ENCODE measurements around the gene BST2. TPM values are rescaled to one million over a fixed set of nuclear protein-coding genes. Genes with fewer than 3 reads are reported as not detected.

BST2 gene
- total and polyA plus RNA-seq, 9 donors, result 4.7 to 9.3 (median 6.1) TPM

DNA sequence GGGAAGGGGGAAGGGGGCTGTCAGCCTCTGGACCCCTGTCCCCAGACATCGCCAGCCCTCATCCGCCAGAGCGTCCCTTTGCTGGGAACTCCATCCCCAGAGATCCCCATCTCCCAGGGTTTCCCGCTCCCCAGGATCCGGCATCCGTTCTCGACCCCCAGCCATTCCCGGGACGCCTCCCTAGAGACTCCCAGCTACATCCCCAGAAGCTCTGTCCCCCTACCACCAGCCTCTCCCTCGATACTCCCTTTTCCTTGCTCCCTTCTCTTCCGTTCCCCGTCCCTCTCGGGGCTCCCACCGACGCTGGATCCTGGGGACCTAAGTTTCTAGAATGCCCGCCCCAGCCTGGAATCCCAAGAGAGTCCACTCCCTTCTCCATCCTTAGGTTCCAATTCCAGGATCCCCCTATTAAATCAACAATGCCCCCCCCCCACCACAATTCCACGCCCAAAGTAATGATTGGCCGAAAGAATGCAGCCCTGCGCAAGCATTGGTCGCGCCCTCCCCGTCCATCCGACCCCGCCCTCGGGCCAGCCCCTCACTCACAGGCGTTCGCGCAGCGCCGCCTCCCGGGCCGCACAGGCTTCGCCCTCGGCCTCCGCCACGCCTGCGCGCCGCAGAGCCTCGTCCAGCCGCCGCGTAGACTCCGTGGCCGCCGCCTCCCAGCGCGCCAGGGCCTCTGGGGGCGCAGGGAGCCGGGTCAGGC is 14.6 kb downstream of the BST2 start:
- H3K9me3 ChIP-seq (replicated peaks; ENCODE audit: control insufficient read depth, low read depth, low read length), result no peaks in the 10 kb centered on the region
- whole genome bisulfite sequencing (ENCODE audit: insufficient coverage), result under 1% methylated on average over 50 of the region's 50 CpGs
- H3K27ac ChIP-seq (ENCODE audit: low read length), result peak overlapping the region; percentile 44
- peak overlapping the region; percentile 48 for H3K4me3 ChIP-seq (ENCODE audit: low read length)
- peaks cover 15% of the 10 kb centered on the region for H3K4me1 ChIP-seq (ENCODE audit: control insufficient read depth, insufficient read depth, low read length)
- H3K27me3 ChIP-seq (ENCODE audit: control insufficient read depth, insufficient read depth, low read length), result peaks cover 17% of the 10 kb centered on the region
- no peaks in the 10 kb centered on the region for H3K36me3 ChIP-seq (ENCODE audit: control insufficient read depth, insufficient read depth, low read length)
- DNase-seq, result peak; percentile 96

DNA sequence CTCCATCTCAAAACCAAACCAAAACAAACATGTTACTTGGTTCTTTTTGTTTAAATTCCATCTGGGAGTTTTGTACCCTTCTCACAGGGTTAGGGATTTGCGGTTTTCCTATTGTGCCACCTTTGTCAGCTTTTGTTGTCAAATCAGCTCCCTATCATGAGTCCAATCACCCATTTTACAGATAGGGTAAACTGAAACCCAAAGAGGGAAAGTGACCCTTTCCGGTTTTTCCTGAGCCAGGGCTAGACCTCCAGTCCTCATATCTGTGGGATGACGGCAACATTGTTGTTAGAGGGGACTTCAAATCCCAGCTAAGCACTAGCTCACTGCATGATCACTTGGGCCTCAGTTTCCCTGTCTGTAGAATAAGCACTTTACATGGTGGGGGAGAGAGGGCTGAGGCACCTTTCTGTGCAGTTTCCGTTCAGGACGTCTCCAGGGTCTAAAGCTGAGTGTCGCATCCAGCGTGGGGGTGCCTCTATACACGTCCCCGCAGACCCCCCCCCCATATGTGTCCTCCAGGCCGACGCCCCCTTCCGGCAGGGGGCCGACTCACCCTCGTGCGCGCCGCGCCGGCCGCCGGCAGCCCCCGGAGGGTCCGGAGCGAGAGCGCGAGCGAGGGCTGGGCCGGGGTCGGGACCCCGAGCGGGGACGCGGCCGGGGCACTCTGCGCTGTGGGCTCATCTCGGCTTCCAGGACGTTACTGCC is 15.3 kb downstream of the BST2 start:
- Histone ChIP-seq H3K36me3 (ENCODE audit: control insufficient read depth, insufficient read depth, low read length) (no peaks in the 10 kb centered on the region), H3K27me3 (ENCODE audit: control insufficient read depth, insufficient read depth, low read length) (peaks cover 17% of the 10 kb centered on the region), H3K9me3 (replicated peaks; ENCODE audit: control insufficient read depth, low read depth, low read length) (no peaks in the 10 kb centered on the region), H3K27ac (ENCODE audit: low read length) (no peak overlapping the region), H3K4me1 (ENCODE audit: control insufficient read depth, insufficient read depth, low read length) (peaks cover 18% of the 10 kb centered on the region), H3K4me3 (ENCODE audit: low read length) (peak overlapping the region; percentile 48)
- WGBS (ENCODE audit: insufficient coverage), result 0% methylated on average over 28 of the region's 37 CpGs
- no peak for DNase-seq

DNA sequence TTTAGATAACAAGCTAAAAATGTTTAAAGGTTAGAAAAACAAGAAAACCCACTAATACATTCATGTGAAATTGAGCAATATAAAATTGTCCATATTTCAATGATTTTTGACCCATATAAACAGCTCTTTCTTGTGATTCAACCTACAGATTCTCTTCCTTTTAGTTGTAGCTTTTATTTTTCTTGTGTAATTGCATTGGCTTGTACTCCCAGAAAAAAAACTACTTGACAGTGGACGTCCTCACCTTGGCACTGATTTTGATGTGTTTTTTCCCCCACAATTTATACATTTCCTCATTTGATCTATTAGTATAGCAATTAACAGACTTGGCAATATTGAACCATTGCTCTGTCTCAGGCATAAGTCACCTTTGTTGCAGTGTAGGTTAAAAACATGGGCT is 16.1 kb downstream of the BST2 start:
- H3K36me3 ChIP-seq (ENCODE audit: control insufficient read depth, insufficient read depth, low read length), result no peaks in the 10 kb centered on the region
- H3K9me3 ChIP-seq (replicated peaks; ENCODE audit: control insufficient read depth, low read depth, low read length), result no peaks in the 10 kb centered on the region
- WGBS (ENCODE audit: insufficient coverage), result no CpG with 5 or more reads among the region's 1 CpG
- H3K27ac ChIP-seq (ENCODE audit: low read length), result no peak overlapping the region
- peaks cover 18% of the 10 kb centered on the region for H3K4me1 ChIP-seq (ENCODE audit: control insufficient read depth, insufficient read depth, low read length)
- no peak for DNase-seq
- H3K27me3 ChIP-seq (ENCODE audit: control insufficient read depth, insufficient read depth, low read length), result peaks cover 17% of the 10 kb centered on the region
- H3K4me3 ChIP-seq (ENCODE audit: low read length), result no peak overlapping the region

DNA sequence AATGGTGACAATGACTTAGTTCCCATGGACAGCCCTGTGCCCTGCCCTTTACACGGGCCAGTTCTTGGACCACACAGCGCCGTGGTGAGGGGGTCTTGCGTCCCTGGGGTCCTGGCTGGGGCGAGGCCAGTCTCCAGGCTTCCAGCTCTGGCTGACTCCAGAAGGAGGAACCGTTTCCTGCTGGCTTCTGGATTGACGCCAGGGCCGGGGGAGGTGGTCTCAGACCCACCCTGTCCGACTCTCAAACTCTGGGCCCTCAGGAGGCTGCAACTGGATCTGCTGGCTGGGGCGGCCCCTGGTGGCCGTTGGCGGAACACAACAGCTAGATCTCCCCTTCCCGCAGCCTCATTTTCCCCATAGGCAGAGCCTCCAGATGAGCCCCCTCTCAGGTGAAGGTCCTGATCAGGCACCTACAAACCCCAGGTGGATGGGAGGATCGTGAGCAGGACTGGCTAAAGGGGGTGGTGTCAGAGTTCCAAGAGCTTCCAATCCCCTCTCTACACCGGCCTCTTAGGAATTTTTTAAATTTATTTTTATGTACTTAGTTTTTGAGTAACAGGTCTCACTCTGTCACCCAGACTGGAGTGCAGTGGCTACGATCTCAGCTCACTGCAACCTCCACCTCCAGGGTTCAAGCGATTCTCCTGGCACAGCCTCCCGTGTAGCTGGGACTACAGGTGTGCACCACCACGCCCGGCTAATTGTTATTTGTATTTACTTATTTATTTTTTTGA is 19.4 kb downstream of the BST2 start:
- Histone ChIP-seq H3K27ac (ENCODE audit: low read length) (peak overlapping the region; percentile 35), H3K4me1 (ENCODE audit: control insufficient read depth, insufficient read depth, low read length) (peaks cover 17% of the 10 kb centered on the region), H3K36me3 (ENCODE audit: control insufficient read depth, insufficient read depth, low read length) (no peaks in the 10 kb centered on the region), H3K4me3 (ENCODE audit: low read length) (no peak overlapping the region), H3K27me3 (ENCODE audit: control insufficient read depth, insufficient read depth, low read length) (peaks cover 17% of the 10 kb centered on the region), H3K9me3 (replicated peaks; ENCODE audit: control insufficient read depth, low read depth, low read length) (no peaks in the 10 kb centered on the region)
- WGBS (ENCODE audit: insufficient coverage), result 22% methylated on average over 9 of the region's 20 CpGs
- peak; percentile 73 for DNase-seq

DNA sequence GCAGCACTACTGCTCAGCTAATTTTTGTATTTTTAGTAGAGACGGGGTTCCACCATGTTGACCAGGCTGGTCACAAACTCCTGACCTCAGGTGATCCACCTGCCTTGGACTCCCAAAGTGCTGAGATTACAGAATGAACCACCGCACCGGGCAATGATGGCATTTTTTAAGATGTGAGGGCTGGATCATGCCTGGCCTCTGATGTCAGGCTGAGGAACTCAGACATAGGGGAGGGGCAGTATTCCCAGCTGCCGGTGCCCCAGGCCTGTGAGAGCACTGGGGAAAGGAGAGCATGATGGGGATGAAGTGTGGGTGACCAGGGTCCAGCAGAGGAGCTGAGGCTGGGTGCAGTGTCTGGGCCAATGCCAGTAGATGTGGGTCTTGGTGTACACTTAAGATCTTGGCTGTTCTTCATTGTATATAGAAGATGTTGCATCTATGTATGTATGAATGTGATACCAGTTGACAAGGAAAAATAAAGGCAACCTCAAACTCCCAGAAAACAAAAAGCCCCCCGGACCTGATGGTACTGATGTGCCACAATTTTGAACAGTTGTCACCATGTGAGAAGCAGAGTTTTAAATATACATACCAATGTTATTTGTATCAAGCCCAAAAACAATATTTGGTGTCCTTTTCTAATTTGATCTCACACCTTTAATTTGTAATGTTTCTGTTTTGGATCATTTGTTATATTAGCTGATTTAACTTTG is 24.8 kb downstream of the BST2 start:
- H3K4me1 ChIP-seq (ENCODE audit: control insufficient read depth, insufficient read depth, low read length), result peaks cover 21% of the 10 kb centered on the region
- H3K27me3 ChIP-seq (ENCODE audit: control insufficient read depth, insufficient read depth, low read length), result no peaks in the 10 kb centered on the region
- no peaks in the 10 kb centered on the region for H3K36me3 ChIP-seq (ENCODE audit: control insufficient read depth, insufficient read depth, low read length)
- no peak for DNase-seq
- 97% methylated on average over 4 of the region's 5 CpGs for WGBS (ENCODE audit: insufficient coverage)
- H3K27ac ChIP-seq (ENCODE audit: low read length), result no peak overlapping the region
- no peak overlapping the region for H3K4me3 ChIP-seq (ENCODE audit: low read length)
- no peaks in the 10 kb centered on the region for H3K9me3 ChIP-seq (replicated peaks; ENCODE audit: control insufficient read depth, low read depth, low read length)

DNA sequence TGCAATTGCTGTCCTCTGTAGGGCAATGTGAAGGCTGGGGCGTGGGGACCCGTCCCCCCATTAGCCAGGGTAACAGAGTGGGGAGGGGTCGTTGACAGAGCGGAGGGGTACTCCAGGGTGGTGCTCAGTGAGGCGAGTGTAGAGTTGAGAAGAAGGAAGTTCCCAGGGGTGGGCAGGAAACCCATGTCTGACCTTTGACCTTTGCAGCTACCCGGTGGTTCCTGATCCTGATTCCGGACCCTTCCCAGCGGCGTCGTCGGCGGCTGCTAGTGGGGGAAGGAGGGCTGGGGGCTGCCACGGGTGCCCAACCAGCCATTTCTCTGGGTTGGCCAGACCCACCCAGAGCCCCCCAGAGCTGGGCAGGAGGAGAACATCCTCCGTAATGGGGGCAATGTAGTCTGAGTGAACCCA is 26.2 kb downstream of the BST2 start:
- peak; percentile 50 for DNase-seq
- H3K27ac ChIP-seq (ENCODE audit: low read length), result peak overlapping the region; percentile 31
- no peaks in the 10 kb centered on the region for H3K36me3 ChIP-seq (ENCODE audit: control insufficient read depth, insufficient read depth, low read length)
- peaks cover 21% of the 10 kb centered on the region for H3K4me1 ChIP-seq (ENCODE audit: control insufficient read depth, insufficient read depth, low read length)
- H3K27me3 ChIP-seq (ENCODE audit: control insufficient read depth, insufficient read depth, low read length), result no peaks in the 10 kb centered on the region
- 15% methylated on average over 12 of the region's 14 CpGs for WGBS (ENCODE audit: insufficient coverage)
- no peak overlapping the region for H3K4me3 ChIP-seq (ENCODE audit: low read length)
- H3K9me3 ChIP-seq (replicated peaks; ENCODE audit: control insufficient read depth, low read depth, low read length), result no peaks in the 10 kb centered on the region

DNA sequence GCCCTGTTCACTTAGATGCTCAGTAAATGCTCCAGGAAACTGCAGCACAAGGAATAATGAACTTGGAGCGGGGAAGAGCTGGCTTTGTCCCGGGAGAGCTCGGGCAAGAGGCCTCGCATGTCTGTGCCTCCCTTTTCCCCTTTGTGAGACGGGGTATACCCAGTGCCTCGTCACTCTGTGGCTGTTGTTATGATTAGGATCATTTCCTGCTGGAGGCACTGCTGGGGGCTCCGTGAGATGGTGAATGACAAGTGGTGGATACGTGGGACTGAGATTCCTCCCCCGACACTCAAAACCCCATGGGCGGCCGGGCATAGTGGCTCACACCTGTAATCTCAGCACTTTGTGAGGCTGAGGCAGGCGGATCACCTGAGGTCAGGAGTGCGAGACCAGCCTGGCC is 27.2 kb downstream of the BST2 start:
- WGBS (ENCODE audit: insufficient coverage), result 68% methylated on average over 8 of the region's 13 CpGs
- DNase-seq, result no peak
- no peaks in the 10 kb centered on the region for H3K36me3 ChIP-seq (ENCODE audit: control insufficient read depth, insufficient read depth, low read length)
- no peaks in the 10 kb centered on the region for H3K9me3 ChIP-seq (replicated peaks; ENCODE audit: control insufficient read depth, low read depth, low read length)
- no peaks in the 10 kb centered on the region for H3K27me3 ChIP-seq (ENCODE audit: control insufficient read depth, insufficient read depth, low read length)
- no peak overlapping the region for H3K27ac ChIP-seq (ENCODE audit: low read length)
- H3K4me3 ChIP-seq (ENCODE audit: low read length), result no peak overlapping the region
- peaks cover 19% of the 10 kb centered on the region for H3K4me1 ChIP-seq (ENCODE audit: control insufficient read depth, insufficient read depth, low read length)

DNA sequence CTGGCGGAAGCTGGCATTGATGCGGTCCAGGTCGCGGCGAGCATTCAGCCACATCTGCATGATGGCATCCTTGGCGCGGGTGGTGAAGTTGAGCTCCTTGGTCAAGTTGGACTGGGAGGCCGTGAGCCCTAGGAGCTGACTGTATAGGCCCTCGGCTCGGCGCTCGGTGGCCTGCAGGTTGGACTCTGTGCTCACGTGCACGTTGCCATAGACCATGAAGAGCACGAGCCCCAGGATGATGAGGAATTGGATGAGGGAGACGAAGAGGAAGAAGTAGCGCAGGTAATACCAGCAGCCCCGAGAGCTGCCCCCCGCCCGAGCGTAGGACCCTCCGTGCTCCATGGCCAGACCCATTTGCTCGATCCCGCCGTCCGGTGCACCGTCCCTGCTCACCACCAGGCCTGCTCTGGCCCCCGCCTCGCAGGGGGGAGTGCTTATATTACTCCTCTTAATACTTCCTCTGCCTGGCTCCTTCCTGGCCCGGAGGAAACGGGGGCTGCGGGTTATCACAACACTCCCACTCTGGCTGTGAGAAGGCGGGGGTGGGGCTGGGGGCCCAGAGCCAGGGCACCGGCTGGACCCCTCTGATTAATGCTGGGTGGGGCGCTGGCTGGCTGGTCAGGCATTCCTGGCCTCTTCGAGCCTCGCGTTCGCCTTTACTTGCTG is 28.4 kb downstream of the BST2 start, which contains the start of gene PLVAP:
Gene PLVAP, minus strand, starts transcription at position 408 of the 666 bp plus-strand sequence. Its CDS starts 54 bp downstream, at position 354.
- Histone ChIP-seq H3K4me3 (ENCODE audit: low read length) (peak within 1 kb of the TSS; percentile 14), H3K4me1 (ENCODE audit: control insufficient read depth, insufficient read depth, low read length) (peaks cover 15% of the 10 kb centered on the region), H3K27me3 (ENCODE audit: control insufficient read depth, insufficient read depth, low read length) (no peaks in the 10 kb centered on the region), H3K27ac (ENCODE audit: low read length) (no peak within 1 kb of the TSS), H3K36me3 (ENCODE audit: control insufficient read depth, insufficient read depth, low read length) (no peaks in the 10 kb centered on the region), H3K9me3 (replicated peaks; ENCODE audit: control insufficient read depth, low read depth, low read length) (no peaks in the 10 kb centered on the region)
- no peak for DNase-seq
- 60% methylated on average over 30 of the region's 39 CpGs for WGBS (ENCODE audit: insufficient coverage)

DNA sequence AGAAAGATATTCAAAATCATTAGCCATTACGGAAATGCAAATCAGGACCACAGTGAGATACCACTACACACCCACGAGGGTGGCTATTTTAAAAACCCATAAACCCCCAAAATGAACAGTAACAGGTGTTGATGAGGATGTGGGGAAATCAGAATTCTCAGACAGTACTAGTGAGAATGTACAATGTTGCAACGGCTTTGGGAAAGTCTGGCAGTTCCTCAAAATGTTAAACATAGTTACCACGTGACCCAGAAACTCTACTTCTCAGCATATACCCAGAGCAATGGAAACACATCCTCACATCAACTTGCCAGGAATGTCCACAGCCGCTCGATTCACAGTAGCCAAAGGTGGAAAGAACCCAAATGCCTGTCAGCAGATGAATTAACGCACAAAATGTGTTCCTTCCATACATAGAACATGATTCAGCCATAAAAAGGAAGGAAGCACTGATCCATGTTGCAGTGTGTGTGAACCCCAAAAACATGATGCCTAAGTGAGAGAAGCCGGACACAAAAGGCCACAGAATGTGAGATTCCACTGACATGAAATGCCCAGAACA is 35.3 kb downstream of the BST2 start:
- H3K27me3 ChIP-seq (ENCODE audit: control insufficient read depth, insufficient read depth, low read length), result no peaks in the 10 kb centered on the region
- no peak overlapping the region for H3K4me3 ChIP-seq (ENCODE audit: low read length)
- H3K36me3 ChIP-seq (ENCODE audit: control insufficient read depth, insufficient read depth, low read length), result no peaks in the 10 kb centered on the region
- no peaks in the 10 kb centered on the region for H3K9me3 ChIP-seq (replicated peaks; ENCODE audit: control insufficient read depth, low read depth, low read length)
- WGBS (ENCODE audit: insufficient coverage), result 50% methylated on average over 1 of the region's 8 CpGs
- H3K4me1 ChIP-seq (ENCODE audit: control insufficient read depth, insufficient read depth, low read length), result peaks cover 4% of the 10 kb centered on the region
- no peak overlapping the region for H3K27ac ChIP-seq (ENCODE audit: low read length)
- peak; percentile 84 for DNase-seq
